GM20000 (cell line): Measurements from ENCODE around the gene HSDL2.

Experiments used
- DNase-seq: peaks from one replicate; pipeline ENCODE4 v3.0.0; 2012; ENCODE audit warnings: low spot score
- TF ChIP-seq, protein P1 (sequence below): IDR thresholded peaks from 2 replicates; pipeline ENCODE4 v1.5.1; 2012; ENCODE audit warnings: mild to moderate bottlenecking, control low read depth; ENCODE audit errors: extremely low read depth, missing control alignments

Gene HSDL2

DNA sequence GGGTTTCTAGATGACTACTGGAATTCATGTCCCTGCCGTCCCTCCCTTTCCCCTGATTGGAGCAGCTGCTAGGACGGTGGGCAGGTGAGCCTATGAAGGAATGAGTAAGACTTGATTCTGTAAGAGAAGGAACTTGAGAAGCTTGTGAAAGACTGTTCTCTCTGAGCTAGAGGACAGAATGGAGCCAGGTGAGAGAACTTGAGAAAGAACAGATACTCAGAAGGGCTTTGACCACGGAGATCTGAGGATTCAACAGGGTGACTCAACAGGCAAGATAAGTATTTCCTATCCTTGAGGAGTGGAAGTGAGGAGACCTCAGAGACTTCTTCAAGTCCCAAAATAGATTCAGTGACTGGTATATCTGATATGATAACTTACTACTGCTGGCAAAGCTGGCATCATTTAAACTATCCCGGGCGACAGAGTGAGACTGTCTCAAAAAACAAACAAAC is 41.9 kb downstream of the HSDL2 start:
- TF ChIP-seq, protein P1, sequence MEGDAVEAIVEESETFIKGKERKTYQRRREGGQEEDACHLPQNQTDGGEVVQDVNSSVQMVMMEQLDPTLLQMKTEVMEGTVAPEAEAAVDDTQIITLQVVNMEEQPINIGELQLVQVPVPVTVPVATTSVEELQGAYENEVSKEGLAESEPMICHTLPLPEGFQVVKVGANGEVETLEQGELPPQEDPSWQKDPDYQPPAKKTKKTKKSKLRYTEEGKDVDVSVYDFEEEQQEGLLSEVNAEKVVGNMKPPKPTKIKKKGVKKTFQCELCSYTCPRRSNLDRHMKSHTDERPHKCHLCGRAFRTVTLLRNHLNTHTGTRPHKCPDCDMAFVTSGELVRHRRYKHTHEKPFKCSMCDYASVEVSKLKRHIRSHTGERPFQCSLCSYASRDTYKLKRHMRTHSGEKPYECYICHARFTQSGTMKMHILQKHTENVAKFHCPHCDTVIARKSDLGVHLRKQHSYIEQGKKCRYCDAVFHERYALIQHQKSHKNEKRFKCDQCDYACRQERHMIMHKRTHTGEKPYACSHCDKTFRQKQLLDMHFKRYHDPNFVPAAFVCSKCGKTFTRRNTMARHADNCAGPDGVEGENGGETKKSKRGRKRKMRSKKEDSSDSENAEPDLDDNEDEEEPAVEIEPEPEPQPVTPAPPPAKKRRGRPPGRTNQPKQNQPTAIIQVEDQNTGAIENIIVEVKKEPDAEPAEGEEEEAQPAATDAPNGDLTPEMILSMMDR = no peak
- no peak for DNase-seq

DNA sequence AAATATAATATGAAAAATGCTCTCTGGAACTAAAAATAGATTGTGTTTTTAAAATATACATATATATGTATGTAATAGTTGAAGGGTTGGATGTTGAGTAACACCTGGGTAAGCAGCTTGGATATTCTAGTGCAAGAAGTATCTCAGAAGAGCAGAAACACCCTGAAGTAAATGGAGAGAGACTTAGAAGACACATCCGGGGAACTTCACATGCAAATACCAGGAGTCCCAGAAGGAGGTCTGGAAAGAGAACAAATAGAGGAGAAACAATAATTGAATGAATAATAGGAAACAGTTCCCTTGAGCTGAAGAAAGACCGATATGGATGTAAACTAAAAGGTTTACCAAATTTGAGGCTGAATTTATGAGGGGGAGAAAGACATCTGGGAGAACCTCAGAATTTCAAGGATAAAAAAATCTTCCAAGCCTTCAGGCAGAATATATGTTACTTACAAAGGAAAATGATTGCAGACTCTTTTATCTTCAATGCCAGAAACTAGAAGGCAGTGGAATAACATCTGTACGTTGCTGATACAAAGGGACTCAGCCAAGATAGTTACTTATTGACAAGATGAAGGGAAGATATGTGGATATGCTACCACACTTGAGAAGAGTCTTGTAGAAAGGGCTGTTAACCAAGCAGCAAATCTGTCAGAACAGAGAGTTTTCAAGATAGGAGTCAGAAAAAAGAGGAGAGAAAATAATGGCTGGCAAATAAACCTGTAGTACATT is 42.7 kb downstream of the HSDL2 start:
- DNase-seq = no peak
- TF ChIP-seq, protein P1 = no peak

DNA sequence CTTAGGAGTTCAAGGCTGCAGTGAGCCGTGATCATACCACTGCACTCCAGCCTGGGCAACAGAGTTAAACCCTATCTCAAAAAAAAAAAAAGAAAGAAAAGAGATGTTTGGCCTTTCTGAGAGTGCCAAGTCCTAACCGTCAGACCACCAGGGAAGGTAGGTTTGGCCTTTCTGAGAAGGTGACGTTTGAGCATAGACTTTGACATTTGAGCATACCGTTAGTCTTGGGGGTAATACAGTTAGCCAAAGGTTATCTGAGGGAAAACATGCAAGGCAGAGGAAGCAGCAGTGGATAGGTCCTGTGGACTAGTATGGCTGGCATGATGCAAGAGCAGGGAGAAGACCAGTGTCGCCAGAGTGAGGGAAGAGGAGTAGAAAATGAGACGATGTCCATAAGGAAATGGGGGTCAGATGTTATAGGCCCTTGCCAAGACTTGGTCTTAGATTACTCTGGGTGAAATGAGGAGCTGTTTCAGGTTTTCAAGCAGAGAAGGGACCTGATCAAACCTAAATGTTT is 50.2 kb downstream of the HSDL2 start:
- TF ChIP-seq, protein P1 = no peak

DNA sequence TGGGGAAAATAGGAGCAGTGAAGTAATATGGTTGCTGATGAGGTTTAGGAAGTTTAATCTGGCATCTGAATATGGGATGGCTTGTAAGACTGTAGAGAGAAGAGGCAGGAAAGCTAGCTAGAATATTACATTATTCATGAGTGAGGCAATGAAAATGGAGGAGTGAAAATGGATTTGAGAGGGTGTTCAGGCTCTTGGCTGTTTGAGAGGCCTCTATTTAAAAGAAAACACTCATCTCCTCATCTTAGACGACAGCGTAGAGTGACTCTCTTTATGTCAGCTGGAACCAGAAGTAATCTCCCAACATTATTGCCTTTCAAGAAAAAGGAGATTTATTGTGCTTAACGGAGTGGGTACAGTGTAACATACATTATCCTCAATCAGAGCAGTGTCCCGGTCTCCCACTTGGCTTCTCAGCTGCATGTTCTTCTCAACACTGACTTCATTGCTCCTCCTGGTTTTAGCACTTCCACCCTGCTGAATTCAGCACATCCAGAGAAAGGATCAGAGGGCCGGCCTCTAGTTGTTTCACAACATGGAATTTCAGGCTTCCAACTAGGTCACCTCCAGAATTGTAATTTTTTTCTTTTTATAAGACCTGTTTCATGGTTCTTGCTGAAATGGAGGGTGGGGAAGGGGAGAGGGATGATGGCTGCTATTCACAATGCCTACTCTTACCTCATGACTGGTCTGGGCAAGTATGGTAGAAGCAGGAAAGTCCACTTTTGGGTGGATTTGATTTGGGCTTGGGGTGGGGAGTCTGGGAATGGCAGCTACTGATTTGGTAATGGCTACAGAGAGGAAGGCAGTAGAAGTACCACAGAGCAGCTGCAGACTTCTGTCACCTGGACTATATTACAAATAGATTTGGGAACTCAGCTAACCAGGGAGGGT is 53.8 kb downstream of the HSDL2 start:
- no peak for DNase-seq
- TF ChIP-seq, protein P1 = no peak

More for the DNA sequence above, 50.2 kb downstream of the HSDL2 start:
- no peak for DNase-seq

DNA sequence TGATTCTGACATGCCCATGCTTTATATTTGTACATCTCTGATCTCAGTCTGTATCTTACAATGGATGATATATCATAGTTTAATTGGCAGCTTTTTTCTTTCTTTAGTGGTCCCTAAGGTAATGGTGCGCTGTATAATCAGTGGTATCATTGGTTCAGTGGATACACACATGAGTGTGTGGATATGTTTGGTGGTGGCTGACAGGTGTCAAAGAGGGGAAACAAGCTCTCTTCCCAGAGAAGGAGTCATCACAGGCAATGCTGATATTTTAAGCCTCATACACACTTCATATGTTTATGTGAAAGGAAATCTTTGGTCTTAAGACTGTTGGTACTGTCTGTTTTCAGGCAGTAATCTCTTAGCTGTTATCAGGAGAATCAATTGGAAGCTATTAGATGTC is 54.6 kb downstream of the HSDL2 start:
- TF ChIP-seq, protein P1 = no peak
- DNase-seq = no peak

DNA sequence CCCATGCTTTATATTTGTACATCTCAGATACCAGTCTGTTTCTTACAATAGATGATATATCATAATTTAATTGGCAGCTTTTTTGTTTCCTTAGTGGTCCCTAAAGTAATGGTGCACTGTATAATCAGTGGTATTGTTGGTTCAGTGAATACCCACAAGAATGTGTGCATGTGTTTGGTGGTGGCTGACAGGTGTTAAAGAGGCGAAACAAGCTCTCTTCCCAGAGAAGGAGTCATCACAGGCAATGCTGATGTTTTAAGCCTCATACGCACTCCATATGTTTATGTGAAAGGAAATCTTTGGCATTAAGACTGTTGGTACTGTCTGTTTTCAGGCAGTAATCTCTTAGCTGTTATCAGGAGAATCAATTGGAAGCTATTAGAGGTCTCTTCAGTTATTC is 57.5 kb downstream of the HSDL2 start:
- no peak for DNase-seq
- TF ChIP-seq, protein P1 = no peak

DNA sequence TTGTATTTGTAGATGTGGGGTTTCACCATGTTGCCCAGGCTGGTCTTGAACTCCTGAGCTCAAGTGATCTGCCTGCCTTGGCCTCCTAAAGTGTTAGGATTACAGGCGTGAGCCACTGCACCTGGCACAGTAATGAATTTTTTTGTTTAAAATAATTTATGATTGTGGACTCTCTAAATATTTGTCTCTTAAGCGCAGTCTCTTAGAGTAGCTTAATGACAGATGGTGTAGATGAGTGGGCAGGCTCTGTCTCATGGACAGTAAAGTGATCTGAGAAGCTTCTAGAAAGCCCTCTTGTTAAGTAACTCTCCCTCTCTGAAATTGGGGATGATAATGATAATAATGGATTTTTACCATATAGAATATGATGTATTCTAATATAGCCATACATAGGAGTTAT is 59.3 kb downstream of the HSDL2 start:
- TF ChIP-seq, protein P1 = no peak
- DNase-seq = no peak
